Measurements from ENCODE around the gene TMEM244. TPM values are rescaled to one million over a fixed set of nuclear protein-coding genes. Genes with fewer than 3 reads are reported as not detected.

The TMEM244 gene
- total RNA-seq, 4 donors from 2014 or later = not detected

DNA sequence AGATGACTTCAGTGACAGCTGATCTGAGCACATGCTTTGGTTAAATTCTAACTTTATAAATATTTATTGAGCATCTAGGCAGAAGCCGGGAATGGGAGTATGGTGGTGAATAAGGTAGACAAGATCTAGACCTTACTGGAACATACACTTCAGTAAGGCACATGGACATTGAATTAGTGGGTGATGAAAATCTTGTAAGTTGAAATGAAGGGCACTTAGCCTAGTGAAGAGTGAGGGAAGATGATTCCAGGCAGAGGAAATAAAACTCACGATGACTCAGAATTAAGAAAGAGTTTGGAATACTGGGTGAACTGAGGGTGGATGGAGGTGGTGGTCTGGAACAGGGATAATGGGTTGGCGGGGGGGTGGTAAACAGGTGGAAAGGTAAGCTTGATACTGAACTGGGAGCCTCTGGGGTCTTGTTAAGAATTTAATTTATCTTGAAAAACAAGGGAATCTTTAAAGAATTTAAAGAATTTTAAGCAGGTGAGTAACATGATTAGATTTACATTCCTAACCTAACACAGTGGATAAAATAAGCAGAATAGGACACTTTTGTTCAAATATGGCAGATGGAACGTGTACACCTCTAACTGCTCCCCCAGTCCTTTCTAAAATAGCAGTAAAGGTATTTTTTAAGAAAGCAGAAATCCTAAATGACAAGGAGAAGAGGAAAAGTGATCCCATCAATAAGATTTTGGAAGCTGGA, 75.9 kb downstream of the TMEM244 start:
- TF ChIP-seq, protein P1, sequence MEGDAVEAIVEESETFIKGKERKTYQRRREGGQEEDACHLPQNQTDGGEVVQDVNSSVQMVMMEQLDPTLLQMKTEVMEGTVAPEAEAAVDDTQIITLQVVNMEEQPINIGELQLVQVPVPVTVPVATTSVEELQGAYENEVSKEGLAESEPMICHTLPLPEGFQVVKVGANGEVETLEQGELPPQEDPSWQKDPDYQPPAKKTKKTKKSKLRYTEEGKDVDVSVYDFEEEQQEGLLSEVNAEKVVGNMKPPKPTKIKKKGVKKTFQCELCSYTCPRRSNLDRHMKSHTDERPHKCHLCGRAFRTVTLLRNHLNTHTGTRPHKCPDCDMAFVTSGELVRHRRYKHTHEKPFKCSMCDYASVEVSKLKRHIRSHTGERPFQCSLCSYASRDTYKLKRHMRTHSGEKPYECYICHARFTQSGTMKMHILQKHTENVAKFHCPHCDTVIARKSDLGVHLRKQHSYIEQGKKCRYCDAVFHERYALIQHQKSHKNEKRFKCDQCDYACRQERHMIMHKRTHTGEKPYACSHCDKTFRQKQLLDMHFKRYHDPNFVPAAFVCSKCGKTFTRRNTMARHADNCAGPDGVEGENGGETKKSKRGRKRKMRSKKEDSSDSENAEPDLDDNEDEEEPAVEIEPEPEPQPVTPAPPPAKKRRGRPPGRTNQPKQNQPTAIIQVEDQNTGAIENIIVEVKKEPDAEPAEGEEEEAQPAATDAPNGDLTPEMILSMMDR (IDR thresholded peaks at IDR 0.05) = no peak
- no peak for ATAC-seq (ENCODE audit: low FRiP score)
- no peak for DNase-seq (ENCODE audit: low spot score)

Small RNAs within 50 kb of the gene (small RNA-seq; reads per million reads assigned to genes)
- not detected for gene AL451046.2

Other genes starting within 250 kb of the TMEM244 start
- 10 to 100 TPM; 29.1 to 47.2 (median 38.5) TPM for gene ARHGAP18, start 151.1 kb downstream of the TMEM244 start, total RNA-seq
- gene L3MBTL3, start 157.3 kb upstream of the TMEM244 start, total RNA-seq = 10 to 100 TPM in 1 of 4 donors, 1 to 10 TPM in 3; 6.9 to 22.2 (median 8.0) TPM